H1 (cell line): Measurements from ENCODE around the gene CEBPE. TPM values are rescaled to one million over a fixed set of nuclear protein-coding genes. Genes with fewer than 3 reads are reported as not detected.

Experiments
- CTCF ChIA-PET: fragments of 300-600 bp; sonication (Branson Sonifier 250); formaldehyde crosslinking; loops from one replicate; lab custom pipeline; 2021; ENCODE audit not compliant: partially characterized antibody; lab: Charles Lee
- POLR2A ChIA-PET: fragments of 300-600 bp; sonication (Branson Sonifier 250); formaldehyde crosslinking; loops from one replicate; lab custom pipeline; 2021; ENCODE audit warnings: inconsistent platforms; ENCODE audit not compliant: partially characterized antibody; lab: Charles Lee
- DNase-seq, 2 experiments: peaks; one replicate each; pipeline versions ENCODE4 v3.0.0 to v3.0.0-alpha.2; 2010 to 2022; ENCODE audit warnings: low spot score in 2 of 2, low read depth in 1 of 2, mixed read lengths in 1 of 2
- FAIRE-seq: peaks from 2 replicates; lab custom pipeline; 2011; peaks lifted over from hg19 to GRCh38; lab: Jason Lieb, UNC
- H2AFZ ChIP-seq: 2 replicates; pipeline ENCODE4 v1.8.1; 2012; ENCODE audit warnings: low read length, inconsistent platforms
- H2AK5ac ChIP-seq: 2 replicates; pipeline ENCODE4 v1.6.1; 2013; ENCODE audit warnings: low read depth, low read length
- H2BK120ac ChIP-seq: replicated peaks from 2 replicates; pipeline ENCODE3; 2013; ENCODE audit warnings: low read depth, low read length, inconsistent platforms
- H2BK12ac ChIP-seq: 2 replicates; pipeline ENCODE4 v1.6.1; 2013; ENCODE audit warnings: low read depth, low read length
- H2BK15ac ChIP-seq: 2 replicates; pipeline ENCODE4 v1.6.1; 2013; ENCODE audit warnings: low read length
- H2BK20ac ChIP-seq: 2 replicates; pipeline ENCODE4 v1.6.1; 2013; ENCODE audit warnings: low read length
- H2BK5ac ChIP-seq: 2 replicates; pipeline ENCODE4 v1.6.1; 2013; ENCODE audit warnings: low read depth, low read length
- H3K14ac ChIP-seq: 2 replicates; pipeline ENCODE4 v1.6.1; 2013; ENCODE audit warnings: inconsistent platforms; ENCODE audit not compliant: insufficient read length
- H3K18ac ChIP-seq: 2 replicates; pipeline ENCODE4 v1.6.1; 2013; ENCODE audit warnings: low read length; ENCODE audit errors: extremely low read depth
- H3K23ac ChIP-seq: 2 replicates; pipeline ENCODE4 v1.6.1; 2013; ENCODE audit warnings: inconsistent platforms; ENCODE audit not compliant: insufficient read length
- H3K23me2 ChIP-seq: 2 replicates; pipeline ENCODE4 v1.6.1; 2013; ENCODE audit warnings: low read depth, low read length
- H3K27ac ChIP-seq: 2 replicates; pipeline ENCODE4 v1.6.1; 2011; ENCODE audit warnings: low read depth, low read length, inconsistent platforms
- H3K27me3 ChIP-seq, 4 experiments: replicated peaks in 1 of 4; 1 replicate in 1 of 4; 2 replicates in 3 of 4; pipeline versions ENCODE4 v1.6.1 to v1.8.1; 2011 to 2013; ENCODE audit warnings: low read length in 3 of 4, mild to moderate bottlenecking in 3 of 4, inconsistent platforms in 2 of 4, mixed read lengths in 2 of 4, moderate library complexity in 1 of 4; ENCODE audit not compliant: control insufficient read depth in 3 of 4, insufficient read depth in 3 of 4; ENCODE audit errors: extremely low read depth in 1 of 4
- H3K36me3 ChIP-seq, 4 experiments: 2 replicates each; pipeline versions ENCODE4 v1.6.1 to v1.8.1; 2011 to 2013; ENCODE audit warnings: mild to moderate bottlenecking in 4 of 4, low read length in 3 of 4, moderate library complexity in 2 of 4, control low read depth in 1 of 4, inconsistent platforms in 1 of 4; ENCODE audit not compliant: insufficient read depth in 4 of 4, control insufficient read depth in 2 of 4
- H3K4ac ChIP-seq: replicated peaks from 2 replicates; pipeline ENCODE3; 2013; ENCODE audit warnings: low read length, low read depth, mixed read lengths, inconsistent platforms; ENCODE audit not compliant: insufficient read length
- H3K4me1 ChIP-seq, 4 experiments: replicated peaks in 1 of 4; 1 replicate in 1 of 4; 2 replicates in 3 of 4; pipeline versions ENCODE4 v1.6.1 to v1.8.1; 2011 to 2013; ENCODE audit warnings: low read length in 3 of 4, inconsistent platforms in 2 of 4, mixed read lengths in 1 of 4; ENCODE audit not compliant: insufficient read depth in 4 of 4, control insufficient read depth in 3 of 4
- H3K4me2 ChIP-seq, 2 experiments: 2 replicates each; pipeline versions ENCODE4 v1.6.1 to v1.8.1; 2011 to 2013; ENCODE audit warnings: low read depth in 2 of 2, low read length in 2 of 2, control low read depth in 1 of 2, inconsistent platforms in 1 of 2, mild to moderate bottlenecking in 1 of 2; ENCODE audit not compliant: insufficient read depth in 1 of 2
- H3K4me3 ChIP-seq, 4 experiments: fragments of 200-600, 300-600 bp in 1 of 4; sonication (generic), shearing (Covaris generic), sonication (Bioruptor Twin) in 1 of 4; 2 replicates each; pipeline versions ENCODE4 v1.5.1 to v1.8.1; 2011 to 2016; ENCODE audit warnings: low read length in 4 of 4, low read depth in 3 of 4, control low read depth in 2 of 4, inconsistent platforms in 2 of 4, mild to moderate bottlenecking in 2 of 4, mixed read lengths in 1 of 4, moderate library complexity in 1 of 4; ENCODE audit not compliant: insufficient read depth in 2 of 4; ENCODE audit errors: extremely low read depth in 1 of 4
- H3K56ac ChIP-seq: replicated peaks from 2 replicates; pipeline ENCODE3; 2013; ENCODE audit warnings: low read depth, mild to moderate bottlenecking, mixed read lengths, low read length, inconsistent platforms; ENCODE audit not compliant: insufficient read length
- H3K79me1 ChIP-seq: 2 replicates; pipeline ENCODE4 v1.6.1; 2013; ENCODE audit warnings: low read depth, low read length, control low read depth
- H3K79me2 ChIP-seq, 2 experiments: 2 replicates each; pipeline versions ENCODE4 v1.6.1 to v1.8.1; 2012 to 2013; ENCODE audit warnings: low read length in 2 of 2, mild to moderate bottlenecking in 2 of 2, inconsistent platforms in 1 of 2; ENCODE audit not compliant: insufficient read depth in 2 of 2, control insufficient read depth in 1 of 2
- H3K9ac ChIP-seq, 4 experiments: replicated peaks in 1 of 4; 1 replicate in 1 of 4; 2 replicates in 3 of 4; pipeline versions ENCODE4 v1.6.1 to v1.8.1; 2011 to 2013; ENCODE audit warnings: low read depth in 3 of 4, low read length in 3 of 4, control low read depth in 2 of 4, mild to moderate bottlenecking in 2 of 4, moderate library complexity in 2 of 4, inconsistent platforms in 1 of 4; ENCODE audit errors: extremely low read depth in 1 of 4
- H3K9me3 ChIP-seq, 2 experiments: 2 replicates each; pipeline versions ENCODE4 v1.6.1 to v1.8.1; 2012 to 2013; ENCODE audit warnings: mild to moderate bottlenecking in 2 of 2, moderate library complexity in 2 of 2, control low read depth in 1 of 2, inconsistent platforms in 1 of 2, low read depth in 1 of 2, low read length in 1 of 2, mixed read lengths in 1 of 2; ENCODE audit not compliant: insufficient read depth in 2 of 2
- H4K20me1 ChIP-seq, 2 experiments: replicated peaks in 1 of 2; 2 replicates each; pipeline versions ENCODE3 to v1.8.1; 2011 to 2013; ENCODE audit warnings: inconsistent platforms in 2 of 2, low read length in 2 of 2, mild to moderate bottlenecking in 1 of 2; ENCODE audit not compliant: insufficient read depth in 2 of 2, control insufficient read depth in 1 of 2
- H4K5ac ChIP-seq: 2 replicates; pipeline ENCODE4 v1.6.1; 2013; ENCODE audit warnings: low read length, low read depth, mixed read lengths, inconsistent platforms; ENCODE audit not compliant: insufficient read length
- H4K8ac ChIP-seq: 2 replicates; pipeline ENCODE4 v1.8.0; 2013; ENCODE audit warnings: mild to moderate bottlenecking, moderate library complexity, low read length, inconsistent platforms; ENCODE audit not compliant: insufficient read depth; ENCODE audit errors: extremely low read depth
- H4K91ac ChIP-seq: replicated peaks from 2 replicates; pipeline ENCODE3; 2013; ENCODE audit warnings: low read length, mixed read lengths, inconsistent platforms; ENCODE audit not compliant: insufficient read length
- SIX5 ChIP-seq: IDR thresholded peaks from 2 replicates; pipeline ENCODE4 v1.6.1; 2011; ENCODE audit warnings: mild to moderate bottlenecking, low read depth, low read length
- WGBS, 2 experiments: shearing (Covaris generic) in 1 of 2; methylation state at CpG; one replicate each; pipeline versions ENCODE4 v1.1.6 to v1.1.7; 2013 to 2015; ENCODE audit warnings: low lambda C conversion rate in 2 of 2, mixed read lengths in 2 of 2, inconsistent platforms in 1 of 2, low coverage in 1 of 2, missing lambda C conversion rate in 1 of 2; ENCODE audit not compliant: insufficient replicate concordance in 2 of 2, insufficient coverage in 1 of 2, insufficient read length in 1 of 2; ENCODE audit errors: extremely low coverage in 1 of 2, missing lambda C conversion rate in 1 of 2; 5-methylcytosine and 5-hydroxymethylcytosine counted together
- polyA plus RNA-seq, 7 experiments: library from polyadenylated mRNA; depleted of rRNA in 3 of 7; stranded (reverse) in 5 of 7; unstranded in 2 of 7; fragments of >200 nt in 5 of 7; fragments of 200-250 nt in 2 of 7; gene quantifications; 1 replicate in 5 of 7; 2 replicates in 1 of 7; 4 replicates in 1 of 7; pipeline versions ENCODE4 v1.2.1 to v1.2.3, GENCODE V29; 2011 to 2013; ENCODE audit warnings: missing spikeins in 2 of 7, mixed read lengths in 2 of 7
- total RNA-seq: library from RNA; stranded (reverse); fragmentation: NEBNext Ultra II Directional; extraction: Animal tissue kit (Norgen Biotek cat#: 25700); gene quantifications from 2 replicates; pipeline ENCODE4 v1.2.1, GENCODE V29; 2021
- TF ChIP-seq, protein P1 (sequence below): IDR thresholded peaks from 2 replicates; pipeline ENCODE4 v1.6.1; 2012; ENCODE audit warnings: inconsistent platforms

CEBPE gene
- total and polyA plus RNA-seq, 2 of the 8 experiments (the other 6 are each of a cell fraction or from before 2014, with no cell fraction given), result 0.05 TPM; not detected in 1

DNA sequence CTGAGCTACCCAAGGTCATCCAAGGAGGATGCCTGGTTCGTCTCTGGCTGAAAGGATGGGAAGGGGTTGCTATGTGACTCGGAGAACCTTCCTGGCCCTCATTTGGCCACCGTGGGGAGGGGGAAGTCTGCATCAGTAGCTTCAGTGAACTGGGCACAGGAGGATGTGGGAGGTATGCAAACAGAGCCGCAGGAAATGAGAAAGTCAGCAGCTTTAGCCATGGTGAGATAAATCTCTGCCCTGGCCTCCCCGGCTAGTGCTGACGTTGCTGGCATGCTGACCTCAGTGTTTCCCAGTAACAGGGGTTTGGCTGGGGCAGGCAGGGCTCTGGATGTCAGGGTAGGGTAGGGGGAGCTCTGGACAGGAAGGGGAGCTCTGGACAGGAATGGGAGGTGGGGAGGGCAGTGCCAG lies 2.3 kb upstream of the CEBPE start:
- Histone ChIP-seq H3K79me2 (no peaks in the 10 kb centered on the region), H2BK15ac (no peak overlapping the region), H3K4me3 (no peak overlapping the region), H2BK12ac (no peak overlapping the region), H4K8ac (no peak overlapping the region), H3K56ac (no peak overlapping the region), H3K4me2 (0 out of 4 replicates have a peak overlapping the region, but pooled peaks of 1 of the 2 experiments have one; percentile 21), H3K36me3 (no peaks in the 10 kb centered on the region), H3K23me2 (no peaks in the 10 kb centered on the region), H2AK5ac (no peak overlapping the region), H3K4me1 (peaks cover 0 to 11% (median 5%) of the 10 kb centered on the region in 4 experiments; a peak in 5 of 7 replicates), H4K5ac (no peak overlapping the region), H3K9me3 (no peaks in the 10 kb centered on the region; a peak in 1 of 4 replicates), H3K79me1 (no peaks in the 10 kb centered on the region), H3K27ac (no peak overlapping the region), H2BK120ac (no peak overlapping the region), H4K91ac (no peak overlapping the region)
- FAIRE-seq, result no peak
- CTCF ChIA-PET, result interaction anchor here (0.6 to 11.8 kb wide), 51 partner anchors 8 to 315 kb away, joined by 3 to 290 read pairs (median 5); partner anchors contain the start of genes ACIN1, BCL2L2, C14orf119 and HOMEZ
- no peak for TF ChIP-seq SIX5
- TF ChIP-seq, protein P1, sequence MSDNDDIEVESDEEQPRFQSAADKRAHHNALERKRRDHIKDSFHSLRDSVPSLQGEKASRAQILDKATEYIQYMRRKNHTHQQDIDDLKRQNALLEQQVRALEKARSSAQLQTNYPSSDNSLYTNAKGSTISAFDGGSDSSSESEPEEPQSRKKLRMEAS, result no peak
- TF ChIP-seq, all 59 proteins: peak for 0
- H3K14ac ChIP-seq, result no peak overlapping the region
- no peaks in the 10 kb centered on the region for H3K27me3 ChIP-seq
- no peak overlapping the region for H3K18ac ChIP-seq
- H3K23ac ChIP-seq, result no peak overlapping the region
- DNase-seq, result no peak
- no peak overlapping the region for H3K9ac ChIP-seq
- H2BK5ac ChIP-seq, result no peak overlapping the region
- H2AFZ ChIP-seq, result no peak overlapping the region
- no peaks in the 10 kb centered on the region for H4K20me1 ChIP-seq
- POLR2A ChIA-PET, result interaction anchor here (0.8 to 2.1 kb wide), 10 partner anchors 8 to 68 kb away, joined by 3 to 13 read pairs (median 4); partner anchors contain the start of genes ACIN1, C14orf119 and SLC7A8
- whole genome bisulfite sequencing, 2 experiments, result 70% methylated on average over 6 of the region's 6 CpGs; no CpG with 5 or more reads in 1 of the 2 experiments
- H3K4ac ChIP-seq, result no peak overlapping the region
- H2BK20ac ChIP-seq, result no peak overlapping the region
